Stimulated activated CD8-positive, alpha-beta memory T cell treated with anti-CD3 and anti-CD28 coated beads, Interleukin-7, amount 100 ng/mL, for 24 hours (primary cell): ENCODE measurements around the gene C11orf65.

Source experiments
- DNase-seq: peaks from one replicate; pipeline ENCODE4 v3.0.0-alpha.2; 2020; ENCODE audit warnings: low read depth

Gene C11orf65

GRCh38 chr11:108369064-108369463, 98.3 kb downstream of the C11orf65 start:
- DNase-seq = no peak

DNA sequence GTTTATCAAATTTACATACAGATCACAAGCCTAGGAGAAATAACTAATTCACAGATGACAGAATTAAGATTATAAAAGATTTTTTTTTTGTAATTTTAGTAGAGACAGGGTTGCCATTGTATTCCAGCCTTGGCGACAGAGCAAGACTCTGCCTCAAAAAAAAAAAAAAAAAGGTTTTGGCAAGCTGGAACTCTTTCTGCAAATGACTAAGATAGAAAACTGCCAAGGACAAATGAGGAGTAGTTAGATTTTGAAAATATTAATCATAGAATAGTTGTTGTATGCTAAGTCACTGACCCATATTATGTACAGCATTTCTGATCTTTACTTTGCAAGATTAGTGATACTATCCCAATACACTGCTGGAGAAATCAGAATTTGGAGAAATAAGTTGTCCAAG, 99.2 kb downstream of the C11orf65 start:
- DNase-seq = no peak

- DNase-seq = no peak
These were observed 103.2 kb downstream of the C11orf65 start for GRCh38 chr11:108364159-108364558.

GRCh38 chr11:108351468-108351867, 115.9 kb downstream of the C11orf65 start:
- DNase-seq = no peak

DNA sequence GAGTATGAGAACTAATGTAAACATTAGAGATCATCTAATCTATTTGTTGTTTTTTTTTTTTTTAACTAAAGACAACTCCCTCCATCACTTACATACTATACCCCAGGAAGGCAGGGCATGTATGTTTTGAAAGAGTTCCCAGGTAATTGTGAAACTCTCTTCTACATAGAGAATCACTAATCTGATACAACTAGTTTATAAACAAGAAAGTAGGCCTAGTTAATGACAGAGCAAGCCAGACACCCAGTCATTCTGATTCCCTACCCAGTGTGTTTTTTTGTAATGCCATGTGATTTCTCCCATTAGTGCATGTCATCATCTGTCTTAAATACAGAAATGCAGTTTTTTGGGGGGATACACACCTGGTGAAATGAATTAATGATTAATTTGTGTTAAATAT, 120.9 kb downstream of the C11orf65 start:
- no peak for DNase-seq

- DNase-seq = no peak
These were observed 121.6 kb downstream of the C11orf65 start for GRCh38 chr11:108345767-108346166.

- no peak for DNase-seq
These were observed 123.6 kb downstream of the C11orf65 start for GRCh38 chr11:108343714-108344113.

GRCh38 chr11:108341654-108342053, 125.7 kb downstream of the C11orf65 start:
- DNase-seq = no peak

- DNase-seq = no peak
These were observed 126.4 kb downstream of the C11orf65 start for GRCh38 chr11:108340973-108341372.

- no peak for DNase-seq
These were observed 128.6 kb downstream of the C11orf65 start for GRCh38 chr11:108338750-108339149.

- DNase-seq = no peak
These were observed 133.9 kb downstream of the C11orf65 start for GRCh38 chr11:108333403-108333899.
